IMR-90 (cell line): ENCODE data around the gene ADRA1B. TPM values are rescaled to one million over a fixed set of nuclear protein-coding genes. Genes with fewer than 3 reads are reported as not detected.
A peak's percentile ranks its signal among the peaks of the same experiment; 100 is the strongest.

Experiments
- ATAC-seq: fragments of 200-7000 bp; cut with Tn5 transposase; 2 replicates; pipeline ENCODE4 v1.9.1; 2020; ENCODE audit warnings: low read depth, mild to moderate bottlenecking, moderate library complexity
- BruUV-seq: library from RNA; stranded (reverse); fragments of 400-500 nt; replicated peaks from 2 replicates; lab custom pipeline; 2021; lab: Mats Ljungman, UMichigan
- CTCF ChIA-PET: fragments of 300-600 bp; formaldehyde crosslinking; extraction: SDS; loops from one replicate; lab custom pipeline; 2021; ENCODE audit warnings: antibody characterized with exemption; lab: Yijun Ruan, JAX
- POLR2A ChIA-PET: fragments of 300-600 bp; sonication (Branson Sonifier 250); formaldehyde crosslinking; loops from one replicate; lab custom pipeline; 2022; ENCODE audit warnings: antibody characterized with exemption; ENCODE audit not compliant: unreplicated experiment; lab: Charles Lee
- DNase-seq: peaks from one replicate; pipeline ENCODE4 v3.0.0; 2013
- H2AFZ ChIP-seq: replicated peaks from 2 replicates; pipeline ENCODE3; 2013; ENCODE audit warnings: low read length, mild to moderate bottlenecking; ENCODE audit not compliant: poor library complexity
- H2AK5ac ChIP-seq: 2 replicates; pipeline ENCODE4 v1.6.1; 2013; ENCODE audit warnings: low read depth, low read length, inconsistent platforms
- H2AK9ac ChIP-seq: replicated peaks from 2 replicates; pipeline ENCODE3; 2013; ENCODE audit warnings: mild to moderate bottlenecking, low read depth, low read length, moderate library complexity; ENCODE audit not compliant: poor library complexity
- H2BK120ac ChIP-seq: 2 replicates; pipeline ENCODE4 v1.6.1; 2013; ENCODE audit warnings: low read depth, low read length, inconsistent platforms
- H2BK15ac ChIP-seq: 3 replicates; pipeline ENCODE4 v1.6.1; 2013; ENCODE audit warnings: low read depth, low read length, inconsistent platforms
- H2BK20ac ChIP-seq: 2 replicates; pipeline ENCODE4 v1.6.1; 2013; ENCODE audit warnings: low read depth, mild to moderate bottlenecking, inconsistent platforms, low read length, moderate library complexity
- H2BK5ac ChIP-seq: 2 replicates; pipeline ENCODE4 v1.6.1; 2013; ENCODE audit warnings: mild to moderate bottlenecking, low read depth, low read length, inconsistent platforms; ENCODE audit not compliant: poor library complexity, severe bottlenecking
- H3K14ac ChIP-seq: replicated peaks from 2 replicates; pipeline ENCODE4 v1.6.1; 2013; ENCODE audit warnings: low read depth, low read length, inconsistent platforms
- H3K18ac ChIP-seq: 2 replicates; pipeline ENCODE4 v1.6.1; 2013; ENCODE audit warnings: low read depth, low read length, control low read depth
- H3K23ac ChIP-seq: 2 replicates; pipeline ENCODE4 v1.6.1; 2013; ENCODE audit warnings: low read depth, low read length, inconsistent platforms
- H3K27ac ChIP-seq: 2 replicates; pipeline ENCODE4 v1.5.1; 2013; ENCODE audit warnings: mild to moderate bottlenecking, control low read depth, low read length; ENCODE audit not compliant: insufficient read depth
- H3K27me3 ChIP-seq: 2 replicates; pipeline ENCODE4 v1.6.1; 2013; ENCODE audit warnings: low read length; ENCODE audit not compliant: control insufficient read depth, insufficient read depth
- H3K36me3 ChIP-seq: 2 replicates; pipeline ENCODE4 v1.6.1; 2013; ENCODE audit warnings: low read length, mixed read lengths; ENCODE audit not compliant: control insufficient read depth, insufficient read depth
- H3K4ac ChIP-seq: 2 replicates; pipeline ENCODE4 v1.6.1; 2013; ENCODE audit warnings: low read depth, low read length, inconsistent platforms
- H3K4me1 ChIP-seq: 2 replicates; pipeline ENCODE4 v1.6.1; 2013; ENCODE audit warnings: low read length, mixed read lengths; ENCODE audit not compliant: control insufficient read depth, insufficient read depth
- H3K4me2 ChIP-seq: 2 replicates; pipeline ENCODE4 v1.6.1; 2013; ENCODE audit warnings: low read depth, mild to moderate bottlenecking, control low read depth, low read length, moderate library complexity
- H3K4me3 ChIP-seq: 2 replicates; pipeline ENCODE4 v1.5.1; 2013; ENCODE audit warnings: low read depth, mild to moderate bottlenecking, control low read depth, low read length, moderate library complexity; ENCODE audit not compliant: insufficient read depth
- H3K56ac ChIP-seq: 2 replicates; pipeline ENCODE4 v1.6.1; 2013; ENCODE audit warnings: low read length, inconsistent platforms; ENCODE audit not compliant: insufficient read depth; ENCODE audit errors: extremely low read depth
- H3K79me1 ChIP-seq, 2 experiments: 2 replicates each; pipeline ENCODE4 v1.6.1; 2013; ENCODE audit warnings: low read length in 2 of 2, inconsistent platforms in 1 of 2, low read depth in 1 of 2
- H3K9ac ChIP-seq: 2 replicates; pipeline ENCODE4 v1.6.1; 2013; ENCODE audit warnings: low read depth, low read length, control low read depth
- H3K9me1 ChIP-seq: 2 replicates; pipeline ENCODE4 v1.6.1; 2013; ENCODE audit warnings: low read length, inconsistent platforms; ENCODE audit not compliant: insufficient read depth
- H3K9me3 ChIP-seq: 2 replicates; pipeline ENCODE4 v1.6.1; 2013; ENCODE audit warnings: low read length; ENCODE audit not compliant: control insufficient read depth, insufficient read depth
- H4K20me1 ChIP-seq: 2 replicates; pipeline ENCODE4 v1.6.1; 2013; ENCODE audit warnings: low read length, inconsistent platforms; ENCODE audit not compliant: insufficient read depth
- H4K5ac ChIP-seq: 2 replicates; pipeline ENCODE4 v1.6.1; 2013; ENCODE audit warnings: mild to moderate bottlenecking, low read depth, low read length, control low read depth
- H4K8ac ChIP-seq, 2 experiments: 2 replicates each; pipeline ENCODE4 v1.6.1; 2013; ENCODE audit warnings: low read depth in 2 of 2, low read length in 2 of 2, control low read depth in 1 of 2, inconsistent platforms in 1 of 2
- H4K91ac ChIP-seq: 2 replicates; pipeline ENCODE4 v1.6.1; 2013; ENCODE audit warnings: low read depth, low read length, inconsistent platforms; ENCODE audit not compliant: insufficient read depth
- BHLHE40 ChIP-seq: fragments of 150-350 bp; IDR thresholded peaks from 2 replicates; pipeline ENCODE4 v1.6.1; 2016; ENCODE audit warnings: mild to moderate bottlenecking, low read depth, low read length
- NFE2L2 ChIP-seq: fragments of 150-350 bp; IDR thresholded peaks from 2 replicates; pipeline ENCODE4 v1.6.1; 2016; ENCODE audit warnings: low read depth, mild to moderate bottlenecking, low read length
- RAD21 ChIP-seq: IDR thresholded peaks from 2 replicates; pipeline ENCODE4 v1.6.1; 2012; ENCODE audit warnings: low read length, improper control_type of control experiment
- RCOR1 ChIP-seq: IDR thresholded peaks from 2 replicates; pipeline ENCODE4 v1.6.1; 2012; ENCODE audit warnings: mild to moderate bottlenecking, low read length, improper control_type of control experiment; ENCODE audit not compliant: insufficient replicate concordance
- RFX5 ChIP-seq: IDR thresholded peaks from 2 replicates; pipeline ENCODE4 v1.8.0; 2012; ENCODE audit warnings: low read depth, mild to moderate bottlenecking, low read length, moderate library complexity
- SMC3 ChIP-seq: fragments of 150-350 bp; IDR thresholded peaks from 2 replicates; pipeline ENCODE4 v1.6.1; 2016; ENCODE audit warnings: low read depth, mild to moderate bottlenecking, antibody characterized with exemption, low read length, moderate library complexity
- dilution Hi-C: fragments of 300-500 bp; cut with HindIII; formaldehyde crosslinking; loops from one replicate; pipeline ENCODE4 v1.14.3; 2018; ENCODE audit warnings: low sequenced_read_pairs; ENCODE audit not compliant: unreplicated experiment
- in situ Hi-C: fragments of 300-500 bp; cut with MboI; formaldehyde crosslinking; loops from 3 replicates; pipeline ENCODE4 v1.14.3; 2019; ENCODE audit warnings: low sequenced_read_pairs, inconsistent platforms, mixed read lengths
- intact Hi-C: fragments of 100-400 bp; cut with micrococcal nuclease; formaldehyde crosslinking; loops from 2 replicates; pipeline ENCODE4 v1.10.0; 2022
- polyA plus RNA-seq, 3 experiments: library from polyadenylated mRNA; depleted of rRNA; stranded (reverse); fragments of >200 nt; gene quantifications; 2 replicates each; pipeline ENCODE4 v1.2.3, GENCODE V29; 2012; ENCODE audit warnings: low replicate concordance in 1 of 3
- total RNA-seq: library from RNA; depleted of rRNA; stranded (reverse); fragments of >200 nt; gene quantifications from 2 replicates; pipeline ENCODE4 v1.2.3, GENCODE V29; 2012

ADRA1B gene
- total and polyA plus RNA-seq, 2 of the 4 experiments (the other 2 are of a cell fraction): 0.18 to 1.5 TPM

- no peak overlapping the region for H2AK5ac ChIP-seq
- H2BK120ac ChIP-seq: no peak overlapping the region
- no peak overlapping the region for H4K5ac ChIP-seq
- no peak overlapping the region for H3K23ac ChIP-seq
- H4K20me1 ChIP-seq: no peaks in the 10 kb centered on the region
- no peak overlapping the region for H2AFZ ChIP-seq
- peaks cover 2% of the 10 kb centered on the region; the same call in 1 of the 2 replicates for H3K27me3 ChIP-seq
- H2BK20ac ChIP-seq: no peak overlapping the region
- H2BK15ac ChIP-seq: no peak overlapping the region
- no TSS peak for BruUV-seq
- no peak overlapping the region for H3K14ac ChIP-seq
- no peak overlapping the region for H2BK5ac ChIP-seq
- H3K27ac ChIP-seq: no peak overlapping the region
- no peak overlapping the region for H3K56ac ChIP-seq
- H3K79me1 ChIP-seq: no peaks in the 10 kb centered on the region
- H3K36me3 ChIP-seq: no peaks in the 10 kb centered on the region
- dilution Hi-C loops (no loop called here), intact Hi-C loops (no loop called here), in situ Hi-C loops (no loop called here)
- H3K9ac ChIP-seq: no peak overlapping the region
- H4K8ac ChIP-seq: no peak overlapping the region
- ChIA-PET POLR2A (no interaction called here), CTCF (interaction anchor here (0.7 kb wide), 1 partner anchor 83 kb away, joined by 3 read pairs; no protein-coding TSS in a partner anchor)
- peak; percentile 86 for DNase-seq
- peak; percentile 86 for ATAC-seq
- no peak overlapping the region for H3K4me2 ChIP-seq
- H3K4me3 ChIP-seq: no peak overlapping the region
- TF ChIP-seq SMC3: no peak
- no peak for TF ChIP-seq NFE2L2
- peak; percentile 42 for TF ChIP-seq BHLHE40
- no peak for TF ChIP-seq RFX5
- TF ChIP-seq RAD21: 0 out of 2 replicates have a peak, but pooled peaks have one; percentile 6
- peak; percentile 54 for TF ChIP-seq RCOR1
- peaks cover 4% of the 10 kb centered on the region; the same call in 1 of the 2 replicates for H3K4me1 ChIP-seq
- H3K18ac ChIP-seq: no peak overlapping the region
- no peaks in the 10 kb centered on the region for H3K9me3 ChIP-seq
- H4K91ac ChIP-seq: no peak overlapping the region
- H3K4ac ChIP-seq: no peak overlapping the region
- no peaks in the 10 kb centered on the region for H3K9me1 ChIP-seq
- H2AK9ac ChIP-seq: no peak overlapping the region
These were observed 10.8 kb upstream of the ADRA1B start for GRCh38 chr5:159905496-159905895.
